Liver (tissue), 3 donors: ENCODE results near the gene SYTL3.

Source experiments
- EGR1 ChIP-seq, 2 donors: IDR thresholded peaks; 2 replicates each; pipeline ENCODE4 v1.6.1; 2016 to 2018; ENCODE audit warnings: antibody characterized with exemption in 2 of 2, low read depth in 2 of 2
- GABPA ChIP-seq, 2 donors: IDR thresholded peaks in 1 of 2; conservative IDR thresholded peaks in 1 of 2; 2 replicates each; pipeline ENCODE4 v1.6.1; 2016; ENCODE audit warnings: antibody characterized with exemption in 2 of 2, mild to moderate bottlenecking in 1 of 2, moderate library complexity in 1 of 2
- HNF4G ChIP-seq: IDR thresholded peaks from 2 replicates; pipeline ENCODE4 v1.6.1; 2016; ENCODE audit warnings: antibody characterized with exemption
- JUND ChIP-seq, 2 donors: IDR thresholded peaks; 2 replicates each; pipeline ENCODE4 v1.6.1; 2016; ENCODE audit warnings: antibody characterized with exemption in 2 of 2
- MAX ChIP-seq: IDR thresholded peaks from 2 replicates; pipeline ENCODE4 v1.6.1; 2016; ENCODE audit warnings: antibody characterized with exemption
- RAD21 ChIP-seq, 2 donors: IDR thresholded peaks; 2 replicates each; pipeline ENCODE4 v1.6.1; 2016; ENCODE audit warnings: antibody characterized with exemption in 2 of 2, mild to moderate bottlenecking in 2 of 2
- REST ChIP-seq: IDR thresholded peaks from 2 replicates; pipeline ENCODE4 v1.6.1; 2016; ENCODE audit warnings: antibody characterized with exemption, mild to moderate bottlenecking
- TAF1 ChIP-seq: conservative IDR thresholded peaks from 2 replicates; pipeline ENCODE4 v1.6.1; 2016; ENCODE audit warnings: antibody characterized with exemption, mild to moderate bottlenecking
- YY1 ChIP-seq: IDR thresholded peaks from 2 replicates; pipeline ENCODE4 v1.6.1; 2016; ENCODE audit warnings: antibody characterized with exemption, mild to moderate bottlenecking
- TF ChIP-seq, protein P1 (sequence below): fragments of 150-350 bp; IDR thresholded peaks from 2 replicates; pipeline ENCODE4 v1.5.1; 2017; ENCODE audit warnings: improper control_type of control experiment, low read depth, low read length; ENCODE audit not compliant: missing input control
- TF ChIP-seq, protein P2 (sequence below): IDR thresholded peaks from 2 replicates; pipeline ENCODE4 v1.6.1; 2016; ENCODE audit warnings: antibody characterized with exemption
- donor health status: healthy.
- donor health status: healthy.

DNA sequence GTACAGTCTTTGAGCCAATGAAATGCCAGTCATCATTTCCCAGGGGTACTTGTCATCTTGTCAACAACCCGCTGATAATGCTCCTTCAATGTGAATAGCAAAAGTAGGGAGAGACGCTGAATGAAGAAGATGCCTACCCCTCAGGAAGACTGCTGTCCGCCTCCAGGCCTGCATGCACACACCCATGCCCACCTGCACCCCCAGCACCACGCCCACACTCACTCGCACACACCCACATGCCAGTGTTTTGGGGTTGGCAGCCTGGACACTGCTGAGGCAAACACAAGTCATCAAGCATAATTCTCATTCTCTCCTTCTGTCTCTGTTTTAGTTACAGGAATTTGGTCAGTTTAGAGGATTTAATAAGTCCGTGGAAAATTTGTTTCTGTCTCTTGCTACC is 63.6 kb downstream of the SYTL3 start:
- TF ChIP-seq HNF4G = no peak
- TF ChIP-seq, protein P1, sequence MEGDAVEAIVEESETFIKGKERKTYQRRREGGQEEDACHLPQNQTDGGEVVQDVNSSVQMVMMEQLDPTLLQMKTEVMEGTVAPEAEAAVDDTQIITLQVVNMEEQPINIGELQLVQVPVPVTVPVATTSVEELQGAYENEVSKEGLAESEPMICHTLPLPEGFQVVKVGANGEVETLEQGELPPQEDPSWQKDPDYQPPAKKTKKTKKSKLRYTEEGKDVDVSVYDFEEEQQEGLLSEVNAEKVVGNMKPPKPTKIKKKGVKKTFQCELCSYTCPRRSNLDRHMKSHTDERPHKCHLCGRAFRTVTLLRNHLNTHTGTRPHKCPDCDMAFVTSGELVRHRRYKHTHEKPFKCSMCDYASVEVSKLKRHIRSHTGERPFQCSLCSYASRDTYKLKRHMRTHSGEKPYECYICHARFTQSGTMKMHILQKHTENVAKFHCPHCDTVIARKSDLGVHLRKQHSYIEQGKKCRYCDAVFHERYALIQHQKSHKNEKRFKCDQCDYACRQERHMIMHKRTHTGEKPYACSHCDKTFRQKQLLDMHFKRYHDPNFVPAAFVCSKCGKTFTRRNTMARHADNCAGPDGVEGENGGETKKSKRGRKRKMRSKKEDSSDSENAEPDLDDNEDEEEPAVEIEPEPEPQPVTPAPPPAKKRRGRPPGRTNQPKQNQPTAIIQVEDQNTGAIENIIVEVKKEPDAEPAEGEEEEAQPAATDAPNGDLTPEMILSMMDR = no peak
- no peak for TF ChIP-seq JUND (IDR thresholded peaks at IDR 0.05)
- TF ChIP-seq MAX = no peak
- no peak for TF ChIP-seq TAF1
- TF ChIP-seq REST = no peak
- no peak for TF ChIP-seq EGR1 (IDR thresholded peaks at IDR 0.05; ENCODE audit: low read depth in 2 of 2)
- no peak for TF ChIP-seq YY1
- no peak for TF ChIP-seq RAD21 (IDR thresholded peaks at IDR 0.05)
- TF ChIP-seq GABPA (IDR thresholded peaks at IDR 0.05 in 1 of 2, conservative IDR thresholded peaks at IDR 0.05 in 1 of 2) = no peak
- TF ChIP-seq, protein P2, sequence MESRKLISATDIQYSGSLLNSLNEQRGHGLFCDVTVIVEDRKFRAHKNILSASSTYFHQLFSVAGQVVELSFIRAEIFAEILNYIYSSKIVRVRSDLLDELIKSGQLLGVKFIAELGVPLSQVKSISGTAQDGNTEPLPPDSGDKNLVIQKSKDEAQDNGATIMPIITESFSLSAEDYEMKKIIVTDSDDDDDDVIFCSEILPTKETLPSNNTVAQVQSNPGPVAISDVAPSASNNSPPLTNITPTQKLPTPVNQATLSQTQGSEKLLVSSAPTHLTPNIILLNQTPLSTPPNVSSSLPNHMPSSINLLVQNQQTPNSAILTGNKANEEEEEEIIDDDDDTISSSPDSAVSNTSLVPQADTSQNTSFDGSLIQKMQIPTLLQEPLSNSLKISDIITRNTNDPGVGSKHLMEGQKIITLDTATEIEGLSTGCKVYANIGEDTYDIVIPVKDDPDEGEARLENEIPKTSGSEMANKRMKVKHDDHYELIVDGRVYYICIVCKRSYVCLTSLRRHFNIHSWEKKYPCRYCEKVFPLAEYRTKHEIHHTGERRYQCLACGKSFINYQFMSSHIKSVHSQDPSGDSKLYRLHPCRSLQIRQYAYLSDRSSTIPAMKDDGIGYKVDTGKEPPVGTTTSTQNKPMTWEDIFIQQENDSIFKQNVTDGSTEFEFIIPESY = no peak
